HepG2 (cell line): Measurements from ENCODE around the gene DNAJC21. TPM values are rescaled to one million over a fixed set of nuclear protein-coding genes. Genes with fewer than 3 reads are reported as not detected.

Source experiments
- EP300 ChIP-seq, 3 experiments: sonication (generic) in 1 of 3; formaldehyde crosslinking in 1 of 3; IDR thresholded peaks; 2 replicates each; pipeline versions ENCODE4 v1.5.1 to v1.6.1; 2011 to 2020; ENCODE audit warnings: low read depth in 2 of 3, low read length in 2 of 3, borderline replicate concordance in 1 of 3, improper control_type of control experiment in 1 of 3, mild to moderate bottlenecking in 1 of 3, missing genetic modification reagents in 1 of 3, moderate library complexity in 1 of 3
- FOXC1 ChIP-seq: sonication (generic); formaldehyde crosslinking; IDR thresholded peaks from 2 replicates; pipeline ENCODE4 v1.8.0; 2022; ENCODE audit warnings: mild to moderate bottlenecking, missing genetic modification reagents, borderline replicate concordance
- GATAD2A ChIP-seq: IDR thresholded peaks from 2 replicates; pipeline ENCODE4 v1.6.1; 2016
- HNRNPLL ChIP-seq: fragments of 200-400 bp; formaldehyde crosslinking; IDR thresholded peaks from 2 replicates; pipeline ENCODE4 v1.6.1; 2017; ENCODE audit warnings: mild to moderate bottlenecking, low read depth, low read length; ENCODE audit not compliant: poor library complexity, severe bottlenecking
- RBAK ChIP-seq: sonication (generic); formaldehyde crosslinking; IDR thresholded peaks from 2 replicates; pipeline ENCODE4 v1.5.1; 2020; ENCODE audit warnings: mild to moderate bottlenecking, missing genetic modification reagents
- SALL1 ChIP-seq: sonication (generic); formaldehyde crosslinking; IDR thresholded peaks from 2 replicates; pipeline ENCODE4 v1.8.0; 2022; ENCODE audit warnings: mild to moderate bottlenecking, missing genetic modification reagents
- SAP130 ChIP-seq: IDR thresholded peaks from 2 replicates; pipeline ENCODE4 v1.6.1; 2016; ENCODE audit warnings: low read depth
- SMARCC2 ChIP-seq: fragments of 450-650 bp; IDR thresholded peaks from 2 replicates; pipeline ENCODE4 v1.6.1; 2017; ENCODE audit warnings: antibody characterized with exemption, mild to moderate bottlenecking
- TAF15 ChIP-seq: fragments of 200-400 bp; formaldehyde crosslinking; IDR thresholded peaks from one replicate; pipeline ENCODE4 v1.6.1; 2018; ENCODE audit warnings: mild to moderate bottlenecking, low read depth, low read length; ENCODE audit not compliant: poor library complexity, severe bottlenecking
- U2AF1 ChIP-seq: fragments of 200-400 bp; formaldehyde crosslinking; optimal IDR thresholded peaks from 2 replicates; pipeline ENCODE3; 2017; ENCODE audit warnings: mild to moderate bottlenecking, low read depth, low read length
- ZBTB7B ChIP-seq: sonication (generic); formaldehyde crosslinking; IDR thresholded peaks from 2 replicates; pipeline ENCODE4 v1.4.0; 2020; ENCODE audit warnings: missing genetic modification reagents
- ZNF256 ChIP-seq: sonication (generic); formaldehyde crosslinking; conservative IDR thresholded peaks from 2 replicates; pipeline ENCODE4 v1.4.0; 2020; ENCODE audit warnings: missing genetic modification reagents
- ZNF337 ChIP-seq: sonication (generic); formaldehyde crosslinking; IDR thresholded peaks from 2 replicates; pipeline ENCODE4 v1.5.1; 2020; ENCODE audit warnings: missing genetic modification reagents, low read depth, mild to moderate bottlenecking, borderline replicate concordance
- ZNF816 ChIP-seq: sonication (generic); formaldehyde crosslinking; IDR thresholded peaks from 2 replicates; pipeline ENCODE4 v1.8.0; 2022; ENCODE audit warnings: missing genetic modification reagents, mild to moderate bottlenecking, borderline replicate concordance
- ZNF839 ChIP-seq: sonication (generic); formaldehyde crosslinking; IDR thresholded peaks from 2 replicates; pipeline ENCODE4 v1.4.0; 2020; ENCODE audit warnings: missing genetic modification reagents, mild to moderate bottlenecking, borderline replicate concordance
- ZSCAN29 ChIP-seq: sonication (generic); formaldehyde crosslinking; conservative IDR thresholded peaks from 2 replicates; pipeline ENCODE4 v1.4.0; 2020; ENCODE audit warnings: mild to moderate bottlenecking, missing genetic modification reagents
- polyA plus RNA-seq, 8 experiments: library from polyadenylated mRNA; depleted of rRNA in 3 of 8; stranded (reverse) in 7 of 8; unstranded in 1 of 8; fragments of >200 nt; fragmentation: Illumina TruSeq in 4 of 8; extraction: Trizol in 4 of 8; gene quantifications; 2 replicates each; pipeline versions ENCODE4 v1.2.1 to v1.2.3, GENCODE V29; 2011 to 2016; ENCODE audit warnings: low read depth in 4 of 8, missing spikeins in 1 of 8, mixed read lengths in 1 of 8; ENCODE audit not compliant: insufficient read depth in 1 of 8
- total RNA-seq, 5 experiments: library from RNA; depleted of rRNA; stranded (reverse); fragments of >200 nt; fragmentation: Illumina TruSeq; extraction: Trizol; gene quantifications; 2 replicates each; pipeline ENCODE4 v1.2.3, GENCODE V29; 2016; ENCODE audit warnings: low read depth in 1 of 5
- TF ChIP-seq, protein P1 (sequence below): IDR thresholded peaks from 2 replicates; pipeline ENCODE4 v1.6.1; 2016; ENCODE audit warnings: low read depth, missing genetic modification reagents, missing compliant biosample characterization
- TF ChIP-seq, protein P2 (sequence below): sonication (generic); formaldehyde crosslinking; IDR thresholded peaks from 2 replicates; pipeline ENCODE4 v1.5.1; 2020; ENCODE audit warnings: missing genetic modification reagents, mild to moderate bottlenecking, borderline replicate concordance
- TF ChIP-seq, protein P3 (sequence below): sonication (generic); formaldehyde crosslinking; IDR thresholded peaks from 2 replicates; pipeline ENCODE4 v1.4.0; 2020; ENCODE audit warnings: low read depth, mild to moderate bottlenecking, missing genetic modification reagents

Gene DNAJC21
- total and polyA plus RNA-seq, 2 of the 13 experiments (the other 11 are each of a cell fraction or from before 2014, with no cell fraction given) = 10.9 to 41.6 TPM

DNA sequence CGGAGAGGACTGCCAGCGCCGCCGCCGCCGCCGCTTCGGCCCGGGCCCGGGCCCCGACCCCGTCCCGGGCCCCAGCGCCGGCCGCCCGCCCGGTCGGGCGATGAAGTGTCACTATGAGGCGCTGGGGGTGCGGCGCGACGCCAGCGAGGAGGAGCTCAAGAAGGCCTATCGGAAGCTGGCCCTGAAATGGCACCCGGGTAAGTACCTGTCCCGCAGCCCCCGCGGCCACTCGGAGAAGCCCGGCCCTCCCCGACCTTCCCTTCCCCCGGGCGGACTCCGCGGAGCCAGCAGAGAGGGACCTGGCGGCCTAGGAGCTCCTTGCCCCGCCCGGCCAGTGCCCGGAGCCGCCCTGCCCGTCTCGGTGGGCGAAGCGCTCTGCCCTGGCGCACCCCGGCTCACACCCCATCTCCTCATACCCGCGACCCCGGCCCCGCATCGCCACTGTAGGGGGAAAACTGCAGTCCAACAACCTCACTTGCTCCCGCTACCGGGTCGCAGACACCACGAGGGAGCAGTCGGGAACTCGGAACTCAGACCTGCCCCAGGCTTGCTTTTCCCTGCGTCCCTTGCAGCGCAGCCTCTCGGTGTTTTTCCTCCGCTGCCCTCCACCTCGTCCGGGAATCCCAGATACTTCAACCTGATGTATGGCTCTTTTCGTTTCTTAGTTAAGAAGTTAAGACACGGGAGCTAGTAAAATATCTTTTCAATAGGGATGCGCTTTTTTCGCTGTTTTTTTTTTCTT, 532 bp downstream of the DNAJC21 start (continued):
- TF ChIP-seq, protein P1, sequence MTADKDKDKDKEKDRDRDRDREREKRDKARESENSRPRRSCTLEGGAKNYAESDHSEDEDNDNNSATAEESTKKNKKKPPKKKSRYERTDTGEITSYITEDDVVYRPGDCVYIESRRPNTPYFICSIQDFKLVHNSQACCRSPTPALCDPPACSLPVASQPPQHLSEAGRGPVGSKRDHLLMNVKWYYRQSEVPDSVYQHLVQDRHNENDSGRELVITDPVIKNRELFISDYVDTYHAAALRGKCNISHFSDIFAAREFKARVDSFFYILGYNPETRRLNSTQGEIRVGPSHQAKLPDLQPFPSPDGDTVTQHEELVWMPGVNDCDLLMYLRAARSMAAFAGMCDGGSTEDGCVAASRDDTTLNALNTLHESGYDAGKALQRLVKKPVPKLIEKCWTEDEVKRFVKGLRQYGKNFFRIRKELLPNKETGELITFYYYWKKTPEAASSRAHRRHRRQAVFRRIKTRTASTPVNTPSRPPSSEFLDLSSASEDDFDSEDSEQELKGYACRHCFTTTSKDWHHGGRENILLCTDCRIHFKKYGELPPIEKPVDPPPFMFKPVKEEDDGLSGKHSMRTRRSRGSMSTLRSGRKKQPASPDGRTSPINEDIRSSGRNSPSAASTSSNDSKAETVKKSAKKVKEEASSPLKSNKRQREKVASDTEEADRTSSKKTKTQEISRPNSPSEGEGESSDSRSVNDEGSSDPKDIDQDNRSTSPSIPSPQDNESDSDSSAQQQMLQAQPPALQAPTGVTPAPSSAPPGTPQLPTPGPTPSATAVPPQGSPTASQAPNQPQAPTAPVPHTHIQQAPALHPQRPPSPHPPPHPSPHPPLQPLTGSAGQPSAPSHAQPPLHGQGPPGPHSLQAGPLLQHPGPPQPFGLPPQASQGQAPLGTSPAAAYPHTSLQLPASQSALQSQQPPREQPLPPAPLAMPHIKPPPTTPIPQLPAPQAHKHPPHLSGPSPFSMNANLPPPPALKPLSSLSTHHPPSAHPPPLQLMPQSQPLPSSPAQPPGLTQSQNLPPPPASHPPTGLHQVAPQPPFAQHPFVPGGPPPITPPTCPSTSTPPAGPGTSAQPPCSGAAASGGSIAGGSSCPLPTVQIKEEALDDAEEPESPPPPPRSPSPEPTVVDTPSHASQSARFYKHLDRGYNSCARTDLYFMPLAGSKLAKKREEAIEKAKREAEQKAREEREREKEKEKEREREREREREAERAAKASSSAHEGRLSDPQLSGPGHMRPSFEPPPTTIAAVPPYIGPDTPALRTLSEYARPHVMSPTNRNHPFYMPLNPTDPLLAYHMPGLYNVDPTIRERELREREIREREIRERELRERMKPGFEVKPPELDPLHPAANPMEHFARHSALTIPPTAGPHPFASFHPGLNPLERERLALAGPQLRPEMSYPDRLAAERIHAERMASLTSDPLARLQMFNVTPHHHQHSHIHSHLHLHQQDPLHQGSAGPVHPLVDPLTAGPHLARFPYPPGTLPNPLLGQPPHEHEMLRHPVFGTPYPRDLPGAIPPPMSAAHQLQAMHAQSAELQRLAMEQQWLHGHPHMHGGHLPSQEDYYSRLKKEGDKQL (CRISPR knock-in tag) = no peak
- TF ChIP-seq ZNF816 (CRISPR knock-in tag) (no peak), SALL1 (CRISPR knock-in tag) (peak; percentile 58), SAP130 (CRISPR knock-in tag) (peak; percentile 61), TAF15 (no peak), ZNF337 (CRISPR knock-in tag) (no peak), ZBTB7B (CRISPR knock-in tag) (peak; percentile 37; the same call in 1 of the 2 replicates), ZSCAN29 (CRISPR knock-in tag) (no peak), HNRNPLL (peak; percentile 42), RBAK (CRISPR knock-in tag) (no peak), FOXC1 (no peak), GATAD2A (CRISPR knock-in tag) (no peak), U2AF1 (no peak), ZNF839 (CRISPR knock-in tag) (0 out of 2 replicates have a peak, but pooled peaks have one; percentile 65), ZNF256 (no peak), SMARCC2 (no peak), EP300 (IDR thresholded peaks at IDR 0.05; ENCODE audit: low read depth in 2 of 2, low read length in 2 of 2) (peak in 1 of 2 experiments; percentile 27; a peak in 1 of 4 replicates), EP300 (CRISPR knock-in tag; IDR thresholded peaks at IDR 0.05; ENCODE audit: borderline replicate concordance) (no peak)
- TF ChIP-seq, protein P2, sequence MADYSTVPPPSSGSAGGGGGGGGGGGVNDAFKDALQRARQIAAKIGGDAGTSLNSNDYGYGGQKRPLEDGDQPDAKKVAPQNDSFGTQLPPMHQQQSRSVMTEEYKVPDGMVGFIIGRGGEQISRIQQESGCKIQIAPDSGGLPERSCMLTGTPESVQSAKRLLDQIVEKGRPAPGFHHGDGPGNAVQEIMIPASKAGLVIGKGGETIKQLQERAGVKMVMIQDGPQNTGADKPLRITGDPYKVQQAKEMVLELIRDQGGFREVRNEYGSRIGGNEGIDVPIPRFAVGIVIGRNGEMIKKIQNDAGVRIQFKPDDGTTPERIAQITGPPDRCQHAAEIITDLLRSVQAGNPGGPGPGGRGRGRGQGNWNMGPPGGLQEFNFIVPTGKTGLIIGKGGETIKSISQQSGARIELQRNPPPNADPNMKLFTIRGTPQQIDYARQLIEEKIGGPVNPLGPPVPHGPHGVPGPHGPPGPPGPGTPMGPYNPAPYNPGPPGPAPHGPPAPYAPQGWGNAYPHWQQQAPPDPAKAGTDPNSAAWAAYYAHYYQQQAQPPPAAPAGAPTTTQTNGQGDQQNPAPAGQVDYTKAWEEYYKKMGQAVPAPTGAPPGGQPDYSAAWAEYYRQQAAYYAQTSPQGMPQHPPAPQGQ (CRISPR knock-in tag) = no peak
- TF ChIP-seq, protein P3, sequence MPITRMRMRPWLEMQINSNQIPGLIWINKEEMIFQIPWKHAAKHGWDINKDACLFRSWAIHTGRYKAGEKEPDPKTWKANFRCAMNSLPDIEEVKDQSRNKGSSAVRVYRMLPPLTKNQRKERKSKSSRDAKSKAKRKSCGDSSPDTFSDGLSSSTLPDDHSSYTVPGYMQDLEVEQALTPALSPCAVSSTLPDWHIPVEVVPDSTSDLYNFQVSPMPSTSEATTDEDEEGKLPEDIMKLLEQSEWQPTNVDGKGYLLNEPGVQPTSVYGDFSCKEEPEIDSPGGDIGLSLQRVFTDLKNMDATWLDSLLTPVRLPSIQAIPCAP (CRISPR knock-in tag) = no peak
